Measurements from ENCODE around the gene GRK7. TPM values are rescaled to one million over a fixed set of nuclear protein-coding genes. Genes with fewer than 3 reads are reported as not detected.

Gene GRK7
- total RNA-seq: not detected
- long read RNA-seq: 0 reads

GRCh38 chr3:141763088-141763750 is at the start of gene GRK7:
GRK7 (plus strand) TSS chr3:141763408; CDS start chr3:141778285, 14,877 bp downstream.
- no peak for DNase-seq (ENCODE audit: low spot score)

- DNase-seq (ENCODE audit: low spot score): no peak
These were observed 48.5 kb upstream of the GRK7 start for GRCh38 chr3:141714671-141715070.

GRCh38 chr3:141722081-141722480 is 41.1 kb upstream of the GRK7 start:
- no peak for DNase-seq (ENCODE audit: low spot score)

GRCh38 chr3:141722648-141723047 is 40.6 kb upstream of the GRK7 start:
- no peak for DNase-seq (ENCODE audit: low spot score)

- DNase-seq (ENCODE audit: low spot score): no peak
These were observed 40.0 kb upstream of the GRK7 start for GRCh38 chr3:141723255-141723654.

- DNase-seq (ENCODE audit: low spot score): no peak
These were observed 39.0 kb upstream of the GRK7 start for GRCh38 chr3:141724186-141724585.

GRCh38 chr3:141725036-141725435 is 38.2 kb upstream of the GRK7 start:
- DNase-seq (ENCODE audit: low spot score): no peak

GRCh38 chr3:141726483-141726882 is 36.7 kb upstream of the GRK7 start:
- DNase-seq (ENCODE audit: low spot score): no peak

GRCh38 chr3:141728355-141728892 is 34.8 kb upstream of the GRK7 start:
- DNase-seq (ENCODE audit: low spot score): no peak

GRCh38 chr3:141729240-141729639 is 34.0 kb upstream of the GRK7 start:
- DNase-seq (ENCODE audit: low spot score): no peak

- DNase-seq (ENCODE audit: low spot score): no peak
These were observed 28.0 kb upstream of the GRK7 start for GRCh38 chr3:141735176-141735575.

- no peak for DNase-seq (ENCODE audit: low spot score)
These were observed 27.3 kb upstream of the GRK7 start for GRCh38 chr3:141735770-141736465.

GRCh38 chr3:141737093-141737492 is 26.1 kb upstream of the GRK7 start:
- DNase-seq (ENCODE audit: low spot score): no peak

GRCh38 chr3:141737678-141738021 is 25.6 kb upstream of the GRK7 start:
- DNase-seq (ENCODE audit: low spot score): no peak

GRCh38 chr3:141738022-141738890 is 25.0 kb upstream of the GRK7 start, which contains the start of gene RNF7:
RNF7 (plus strand) TSS chr3:141738298; CDS start chr3:141738342, 44 bp downstream.
- peak; percentile 99 for DNase-seq (ENCODE audit: low spot score)

GRCh38 chr3:141738891-141739363 is 24.3 kb upstream of the GRK7 start:
- no peak for DNase-seq (ENCODE audit: low spot score)

GRCh38 chr3:141739731-141740130 is 23.5 kb upstream of the GRK7 start:
- no peak for DNase-seq (ENCODE audit: low spot score)

GRCh38 chr3:141740349-141740748 is 22.9 kb upstream of the GRK7 start:
- no peak for DNase-seq (ENCODE audit: low spot score)

GRCh38 chr3:141743305-141743704 is 19.9 kb upstream of the GRK7 start:
- DNase-seq (ENCODE audit: low spot score): no peak

- DNase-seq (ENCODE audit: low spot score): no peak
These were observed 16.2 kb upstream of the GRK7 start for GRCh38 chr3:141746962-141747361.

GRCh38 chr3:141753399-141753798 is 9.8 kb upstream of the GRK7 start:
- DNase-seq (ENCODE audit: low spot score): no peak

GRCh38 chr3:141754032-141754431 is 9.2 kb upstream of the GRK7 start:
- DNase-seq (ENCODE audit: low spot score): no peak
